GM06990 (cell line): ENCODE results near the gene AMHR2.

ENCODE experiments used
- DNase-seq: peaks from one replicate; pipeline ENCODE4 v3.0.0-alpha.2; 2011; ENCODE audit not compliant: insufficient read length; ENCODE audit errors: extremely low read depth
- H3K27me3 ChIP-seq: replicated peaks from 2 replicates; pipeline ENCODE4 v1.6.0; 2011; ENCODE audit warnings: low read length; ENCODE audit not compliant: control insufficient read depth, insufficient read depth
- H3K36me3 ChIP-seq: 2 replicates; pipeline ENCODE4 v1.5.1; 2011; ENCODE audit warnings: low read length; ENCODE audit not compliant: control insufficient read depth, insufficient read depth
- H3K4me3 ChIP-seq: replicated peaks from 2 replicates; pipeline ENCODE4 v1.5.1; 2011; ENCODE audit warnings: low read depth, mild to moderate bottlenecking, control low read depth, low read length
- TF ChIP-seq, protein P1 (sequence below): IDR thresholded peaks from 2 replicates; pipeline ENCODE4 v1.5.1; 2011; ENCODE audit warnings: low read length, control low read depth, mild to moderate bottlenecking, inconsistent platforms; ENCODE audit not compliant: insufficient read depth, poor library complexity, severe bottlenecking

The AMHR2 gene

GRCh38 chr12:53467880-53468279, 44.2 kb downstream of the AMHR2 start:
- H3K36me3 ChIP-seq: peaks cover 56% of the 10 kb centered on the region
- DNase-seq: no peak
- no peaks in the 10 kb centered on the region for H3K27me3 ChIP-seq
- no peak overlapping the region for H3K4me3 ChIP-seq
- TF ChIP-seq, protein P1, sequence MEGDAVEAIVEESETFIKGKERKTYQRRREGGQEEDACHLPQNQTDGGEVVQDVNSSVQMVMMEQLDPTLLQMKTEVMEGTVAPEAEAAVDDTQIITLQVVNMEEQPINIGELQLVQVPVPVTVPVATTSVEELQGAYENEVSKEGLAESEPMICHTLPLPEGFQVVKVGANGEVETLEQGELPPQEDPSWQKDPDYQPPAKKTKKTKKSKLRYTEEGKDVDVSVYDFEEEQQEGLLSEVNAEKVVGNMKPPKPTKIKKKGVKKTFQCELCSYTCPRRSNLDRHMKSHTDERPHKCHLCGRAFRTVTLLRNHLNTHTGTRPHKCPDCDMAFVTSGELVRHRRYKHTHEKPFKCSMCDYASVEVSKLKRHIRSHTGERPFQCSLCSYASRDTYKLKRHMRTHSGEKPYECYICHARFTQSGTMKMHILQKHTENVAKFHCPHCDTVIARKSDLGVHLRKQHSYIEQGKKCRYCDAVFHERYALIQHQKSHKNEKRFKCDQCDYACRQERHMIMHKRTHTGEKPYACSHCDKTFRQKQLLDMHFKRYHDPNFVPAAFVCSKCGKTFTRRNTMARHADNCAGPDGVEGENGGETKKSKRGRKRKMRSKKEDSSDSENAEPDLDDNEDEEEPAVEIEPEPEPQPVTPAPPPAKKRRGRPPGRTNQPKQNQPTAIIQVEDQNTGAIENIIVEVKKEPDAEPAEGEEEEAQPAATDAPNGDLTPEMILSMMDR: no peak

DNA sequence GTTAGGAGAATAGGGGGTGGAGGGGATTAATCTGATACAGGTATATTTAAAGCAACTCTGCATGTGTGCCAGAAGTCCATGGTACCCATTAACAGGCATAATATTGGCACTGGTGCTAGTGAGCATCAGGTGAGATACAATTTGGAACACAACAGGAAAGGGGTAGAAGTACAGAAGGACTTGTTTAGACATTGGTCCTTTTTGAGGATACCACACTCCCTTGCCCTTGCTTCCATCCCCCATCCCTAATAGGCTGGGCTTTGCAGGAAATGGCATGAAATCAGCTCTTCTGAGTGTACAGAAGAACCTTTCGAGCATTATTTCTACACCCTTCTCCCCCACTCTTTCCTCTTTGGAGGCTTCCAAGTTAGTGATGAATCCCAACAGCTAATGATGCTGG, 44.6 kb downstream of the AMHR2 start:
- H3K4me3 ChIP-seq: no peak overlapping the region
- peaks cover 53% of the 10 kb centered on the region for H3K36me3 ChIP-seq
- TF ChIP-seq, protein P1: no peak
- DNase-seq: no peak
- no peaks in the 10 kb centered on the region for H3K27me3 ChIP-seq

GRCh38 chr12:53472056-53472582, 48.5 kb downstream of the AMHR2 start:
- no peak for DNase-seq
- Histone ChIP-seq H3K36me3 (peaks cover 41% of the 10 kb centered on the region), H3K27me3 (no peaks in the 10 kb centered on the region), H3K4me3 (no peak overlapping the region)
- TF ChIP-seq, protein P1: no peak

DNA sequence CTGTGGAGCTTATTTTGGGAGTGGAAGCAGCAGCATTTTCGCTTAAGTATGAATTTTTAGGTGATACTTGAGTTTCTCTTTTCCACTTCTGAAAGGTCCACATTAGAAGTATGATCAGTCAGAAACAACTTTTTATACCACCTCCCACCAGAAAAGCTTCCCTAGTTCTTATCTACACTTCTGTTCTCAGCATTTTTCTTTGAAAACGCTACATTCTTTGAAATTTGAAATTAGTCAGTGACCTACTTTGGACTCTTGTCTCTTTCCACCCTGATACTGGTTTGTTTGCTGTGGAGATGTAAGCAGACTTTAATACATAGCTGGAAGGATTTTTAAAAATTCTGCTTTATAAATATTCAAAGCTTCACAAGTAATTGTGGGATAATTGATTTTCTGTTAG, 50.4 kb downstream of the AMHR2 start:
- Histone ChIP-seq H3K27me3 (no peaks in the 10 kb centered on the region), H3K4me3 (no peak overlapping the region), H3K36me3 (peaks cover 37% of the 10 kb centered on the region)
- DNase-seq: no peak
- TF ChIP-seq, protein P1: no peak

GRCh38 chr12:53474819-53475218, 51.2 kb downstream of the AMHR2 start:
- TF ChIP-seq, protein P1: no peak
- H3K4me3 ChIP-seq: no peak overlapping the region
- no peaks in the 10 kb centered on the region for H3K27me3 ChIP-seq
- no peak for DNase-seq
- H3K36me3 ChIP-seq: peaks cover 36% of the 10 kb centered on the region

DNA sequence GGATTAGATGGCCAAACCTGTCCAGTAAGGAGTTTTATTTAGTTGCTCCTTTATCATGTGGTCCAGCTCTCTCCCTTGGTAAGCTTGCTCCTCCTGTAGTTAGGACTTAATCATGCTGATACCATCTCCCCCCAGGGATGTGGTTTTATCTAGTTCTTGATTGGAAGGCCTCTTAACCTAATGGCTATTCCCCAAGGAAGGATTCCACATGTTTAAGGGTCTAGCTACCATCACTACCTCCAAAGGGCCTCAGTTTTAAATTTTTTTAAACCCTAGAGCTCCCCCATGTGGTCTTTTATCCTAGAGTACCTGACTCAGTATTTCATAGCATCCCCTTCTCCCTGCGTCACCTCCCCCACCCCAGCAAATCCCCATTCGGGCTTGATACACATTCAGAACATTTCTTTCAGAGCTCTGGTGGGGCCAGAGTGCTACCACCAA, 53.1 kb downstream of the AMHR2 start:
- Histone ChIP-seq H3K27me3 (no peaks in the 10 kb centered on the region), H3K4me3 (no peak overlapping the region), H3K36me3 (peaks cover 40% of the 10 kb centered on the region)
- TF ChIP-seq, protein P1: peak; percentile 41
- DNase-seq: no peak
